ENCODE results near the gene KIAA2012.

KIAA2012 gene

DNA sequence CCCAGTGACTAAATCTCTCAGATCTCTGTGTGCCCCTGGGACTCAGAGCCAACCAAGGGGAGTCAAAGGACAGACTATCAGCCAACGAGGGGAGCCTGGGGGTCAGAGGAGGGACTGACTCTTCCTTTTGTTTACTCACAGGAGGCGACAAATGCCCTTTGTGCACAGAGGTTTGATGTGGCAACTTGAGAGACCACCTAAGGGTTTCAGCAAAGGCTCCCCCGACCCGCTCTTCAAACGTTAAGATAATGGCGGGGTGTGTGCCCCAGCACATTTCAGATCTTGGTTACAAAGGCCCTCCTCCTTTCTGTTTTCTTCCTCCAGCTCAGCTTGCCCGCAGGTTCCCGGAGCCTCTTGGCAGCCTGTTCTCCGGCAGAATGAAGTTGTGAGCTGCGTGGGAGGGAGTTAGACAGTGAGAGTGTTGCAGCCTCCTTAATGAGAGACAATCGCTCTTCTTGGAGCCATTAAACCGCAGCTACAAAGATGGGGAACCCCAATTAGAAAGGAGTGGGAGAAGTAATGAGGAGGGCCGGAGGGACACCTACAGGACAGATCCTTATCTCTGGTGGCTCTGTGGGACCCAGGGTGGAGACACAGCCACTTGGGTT is 76.2 kb downstream of the KIAA2012 start:
- TF ChIP-seq EZH2 (IDR thresholded peaks at IDR 0.05; ENCODE audit: borderline replicate concordance, low read depth, low read length, severe bottlenecking) (no peak), CTCF (IDR thresholded peaks at IDR 0.05; ENCODE audit: borderline replicate concordance, extremely low read depth, low read length, poor library complexity, severe bottlenecking) (no peak)
- Histone ChIP-seq H3K4me3 (ENCODE audit: low read depth in 1 of 2, low read length in 2 of 2) (no peak overlapping the region), H2AFZ (ENCODE audit: low read depth, low read length) (no peak overlapping the region)

DNA sequence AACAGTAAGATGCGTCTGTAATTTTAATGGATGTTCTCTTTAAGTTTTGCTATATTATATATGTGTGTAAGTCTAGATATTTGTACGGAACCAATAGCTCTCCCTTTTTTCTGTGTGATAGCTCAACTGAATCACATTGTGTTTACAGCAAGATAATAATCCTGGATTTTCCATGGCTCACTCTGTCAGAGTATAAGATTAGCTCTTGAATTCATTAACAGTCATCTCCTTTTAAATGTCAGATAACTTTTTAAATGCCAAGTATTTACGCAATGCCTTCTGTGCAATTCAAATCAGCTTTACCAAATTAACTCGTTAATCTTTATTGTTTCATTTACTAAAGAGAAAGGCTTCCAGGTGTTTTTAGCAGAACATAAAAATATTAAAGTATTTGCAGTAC is 76.9 kb downstream of the KIAA2012 start:
- H3K79me2 ChIP-seq (ENCODE audit: insufficient read depth, low read length) = no peaks in the 10 kb centered on the region
- H3K4me3 ChIP-seq (ENCODE audit: low read depth in 1 of 2, low read length in 2 of 2) = no peak overlapping the region
- H3K27me3 ChIP-seq (ENCODE audit: insufficient read depth, low read length, poor library complexity) = peaks cover 22% of the 10 kb centered on the region
- no peaks in the 10 kb centered on the region for H3K4me1 ChIP-seq (ENCODE audit: insufficient read depth, low read length)
- H3K9me3 ChIP-seq (ENCODE audit: insufficient read depth, low read length, severe bottlenecking) = no peaks in the 10 kb centered on the region
- no peak overlapping the region for H2AFZ ChIP-seq (ENCODE audit: low read depth, low read length)
- TF ChIP-seq EZH2 (IDR thresholded peaks at IDR 0.05; ENCODE audit: borderline replicate concordance, low read depth, low read length, severe bottlenecking) (no peak), CTCF (IDR thresholded peaks at IDR 0.05; ENCODE audit: borderline replicate concordance, extremely low read depth, low read length, poor library complexity, severe bottlenecking) (no peak)
- DNase-seq (no peak), ATAC-seq (ENCODE audit: insufficient read depth, low read depth) (no peak)
- no peak overlapping the region for H3K27ac ChIP-seq (ENCODE audit: low read length)
- H3K9ac ChIP-seq (ENCODE audit: low read depth, low read length) = no peak overlapping the region
- no peaks in the 10 kb centered on the region for H3K36me3 ChIP-seq (ENCODE audit: insufficient read depth, low read length)
- no peaks in the 10 kb centered on the region for H4K20me1 ChIP-seq (ENCODE audit: insufficient read depth, low read length)
- no peak overlapping the region for H3K4me2 ChIP-seq (ENCODE audit: insufficient read depth, low read length)

More for the DNA sequence above, 76.2 kb downstream of the KIAA2012 start:
- ATAC-seq (ENCODE audit: insufficient read depth, low read depth) = no peak
- DNase-seq = no peak
- Histone ChIP-seq H3K27ac (ENCODE audit: low read length) (no peak overlapping the region), H3K4me2 (ENCODE audit: insufficient read depth, low read length) (no peak overlapping the region), H3K4me1 (ENCODE audit: insufficient read depth, low read length) (no peaks in the 10 kb centered on the region), H3K27me3 (ENCODE audit: insufficient read depth, low read length, poor library complexity) (peaks cover 25% of the 10 kb centered on the region), H3K9me3 (ENCODE audit: insufficient read depth, low read length, severe bottlenecking) (no peaks in the 10 kb centered on the region), H3K9ac (ENCODE audit: low read depth, low read length) (no peak overlapping the region), H3K36me3 (ENCODE audit: insufficient read depth, low read length) (no peaks in the 10 kb centered on the region), H4K20me1 (ENCODE audit: insufficient read depth, low read length) (no peaks in the 10 kb centered on the region), H3K79me2 (ENCODE audit: insufficient read depth, low read length) (no peaks in the 10 kb centered on the region)

DNA sequence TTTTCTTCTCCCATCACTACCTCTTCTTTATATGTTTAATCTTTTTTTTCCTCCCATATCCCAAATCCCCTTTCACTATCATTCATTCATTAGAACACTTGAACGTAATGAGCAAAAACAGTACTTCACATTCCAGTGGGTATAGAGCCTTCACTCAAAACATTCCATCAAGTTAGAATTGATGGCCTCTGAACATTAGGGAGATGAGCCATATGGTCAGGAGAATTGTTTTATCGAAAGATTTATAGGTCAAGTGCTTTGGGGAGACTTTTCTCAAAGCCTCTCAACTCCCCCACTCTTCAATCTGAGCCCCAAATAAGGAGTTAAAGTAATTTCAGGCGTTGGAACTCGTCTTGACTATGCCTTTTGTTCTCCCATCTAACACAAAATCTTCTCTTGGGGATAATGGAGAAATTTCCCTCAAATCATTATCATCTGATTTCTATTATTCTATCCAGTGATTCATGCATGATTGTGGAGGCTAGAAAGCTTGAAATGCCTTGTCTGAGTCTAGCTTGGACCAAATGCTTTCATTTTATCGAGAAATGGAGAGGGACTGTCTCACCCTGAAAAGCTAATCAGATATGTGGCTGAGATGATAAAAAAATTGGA is 79.2 kb downstream of the KIAA2012 start:
- no peak overlapping the region for H3K4me3 ChIP-seq (ENCODE audit: low read depth in 1 of 2, low read length in 2 of 2)
- H3K4me2 ChIP-seq (ENCODE audit: insufficient read depth, low read length) = no peak overlapping the region
- H3K9ac ChIP-seq (ENCODE audit: low read depth, low read length) = no peak overlapping the region
- DNase-seq = no peak
- TF ChIP-seq EZH2 (IDR thresholded peaks at IDR 0.05; ENCODE audit: borderline replicate concordance, low read depth, low read length, severe bottlenecking) = no peak
- TF ChIP-seq CTCF (IDR thresholded peaks at IDR 0.05; ENCODE audit: borderline replicate concordance, extremely low read depth, low read length, poor library complexity, severe bottlenecking) = no peak
- no peak for ATAC-seq (ENCODE audit: insufficient read depth, low read depth)
- no peaks in the 10 kb centered on the region for H3K79me2 ChIP-seq (ENCODE audit: insufficient read depth, low read length)
- no peak overlapping the region for H2AFZ ChIP-seq (ENCODE audit: low read depth, low read length)
- H3K4me1 ChIP-seq (ENCODE audit: insufficient read depth, low read length) = no peaks in the 10 kb centered on the region
- no peaks in the 10 kb centered on the region for H4K20me1 ChIP-seq (ENCODE audit: insufficient read depth, low read length)
- H3K9me3 ChIP-seq (ENCODE audit: insufficient read depth, low read length, severe bottlenecking) = no peaks in the 10 kb centered on the region
- peaks cover 16% of the 10 kb centered on the region for H3K27me3 ChIP-seq (ENCODE audit: insufficient read depth, low read length, poor library complexity)
- H3K36me3 ChIP-seq (ENCODE audit: insufficient read depth, low read length) = no peaks in the 10 kb centered on the region
- H3K27ac ChIP-seq (ENCODE audit: low read length) = no peak overlapping the region

All from DND-41 (cell line).